ENCODE data around the gene RGPD8.
"Not testable (repeated sequence)": the region's sequence is repeated elsewhere in the genome, so short reads cannot be mapped to it uniquely, and the experiment has no call there.

Gene RGPD8

DNA sequence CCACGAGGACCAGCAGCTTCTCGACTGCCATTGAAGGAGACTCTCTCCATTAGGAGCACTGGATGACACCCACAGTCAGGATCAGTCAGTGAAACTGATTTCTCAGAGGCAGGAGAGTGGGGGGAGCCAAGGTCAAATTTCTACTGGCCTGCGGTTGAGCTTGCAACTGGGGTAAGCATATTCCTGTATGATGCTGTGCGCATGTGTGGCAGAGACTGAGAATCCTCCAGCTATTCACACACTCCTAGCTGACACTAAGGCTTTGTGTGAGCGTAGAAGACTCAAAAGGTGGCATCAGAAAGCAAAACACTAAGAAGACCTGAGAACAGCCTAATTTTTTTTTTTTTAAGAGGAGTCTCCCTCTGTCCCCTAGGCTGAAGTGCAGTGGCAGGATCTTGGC lies 28.7 kb upstream of the RGPD8 start:
- DNase-seq (ENCODE audit: insufficient read length): no peak
- TF ChIP-seq POLR2AphosphoS5 (IDR thresholded peaks at IDR 0.05; ENCODE audit: low read depth, low read length): no peak
- no peak for FAIRE-seq

DNA sequence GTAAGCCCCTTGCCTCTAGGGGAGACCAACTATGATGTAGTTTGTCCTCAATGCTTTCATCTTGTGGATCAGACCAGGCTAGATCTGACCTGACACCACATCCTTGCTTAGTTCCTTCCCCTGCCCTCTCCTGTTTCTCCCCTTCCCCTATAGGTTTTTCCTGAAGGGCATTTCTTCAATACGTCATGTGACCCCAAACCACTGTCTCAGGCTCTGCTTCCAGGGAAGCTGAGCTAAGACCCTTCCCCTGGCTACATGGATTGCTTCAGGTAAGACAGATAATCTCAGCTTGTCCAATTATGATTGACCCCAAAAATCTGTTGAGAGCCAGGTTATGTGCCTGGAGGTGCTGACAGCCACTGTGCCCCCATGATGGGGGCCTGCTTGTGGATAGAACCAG lies 25.9 kb upstream of the RGPD8 start:
- no peak for FAIRE-seq
- no peak for TF ChIP-seq POLR2A (IDR thresholded peaks at IDR 0.05; ENCODE audit: low read depth, low read length)
- no peak for TF ChIP-seq POLR2AphosphoS5 (IDR thresholded peaks at IDR 0.05; ENCODE audit: low read depth, low read length)
- TF ChIP-seq TAF1 (IDR thresholded peaks at IDR 0.05; ENCODE audit: borderline replicate concordance, low read depth, low read length): no peak
- DNase-seq (ENCODE audit: insufficient read length): no peak

DNA sequence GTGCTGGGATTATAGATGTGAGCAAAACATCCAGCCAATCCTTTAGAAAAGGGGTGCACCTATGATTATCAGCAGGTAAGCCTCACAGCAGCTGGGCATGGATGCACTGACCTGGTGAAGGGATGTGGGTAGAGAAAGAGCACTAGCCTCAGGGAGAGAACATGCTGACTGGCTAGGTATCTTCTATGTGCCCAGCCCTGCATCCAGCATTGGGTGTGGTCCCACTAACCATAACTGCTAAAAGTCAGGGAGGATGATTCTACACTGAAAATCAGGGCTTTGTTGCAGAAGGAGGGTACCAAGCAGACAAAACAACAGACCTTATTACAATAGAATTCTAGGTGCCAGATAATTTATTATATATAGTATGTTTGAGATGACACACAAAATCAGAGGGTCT lies 21.1 kb upstream of the RGPD8 start:
- DNase-seq (ENCODE audit: insufficient read length): no peak
- TF ChIP-seq POLR2A (IDR thresholded peaks at IDR 0.05; ENCODE audit: low read depth, low read length) (no peak), POLR2AphosphoS5 (IDR thresholded peaks at IDR 0.05; ENCODE audit: low read depth, low read length) (no peak), TAF1 (IDR thresholded peaks at IDR 0.05; ENCODE audit: borderline replicate concordance, low read depth, low read length) (no peak)
- no peak for FAIRE-seq

DNA sequence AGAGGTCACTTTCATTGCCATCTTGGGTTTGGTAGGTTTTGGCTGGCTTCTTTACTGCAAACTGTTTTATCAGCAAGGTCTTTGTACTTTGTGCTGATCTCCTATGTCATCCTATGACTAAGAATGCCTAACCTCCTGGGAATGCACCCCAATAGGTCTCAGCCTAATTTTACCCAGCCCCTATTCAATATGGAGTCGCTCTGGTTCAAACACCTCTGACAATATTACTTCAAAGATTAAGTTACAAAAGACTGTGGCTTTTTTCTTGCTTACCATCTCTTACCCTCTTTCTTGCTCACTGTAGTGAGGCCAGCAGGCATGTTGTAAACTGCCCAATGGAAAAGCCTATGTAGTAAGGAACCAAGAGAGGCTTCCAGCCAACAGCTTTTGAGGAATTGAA lies 17.9 kb upstream of the RGPD8 start:
- TF ChIP-seq POLR2AphosphoS5 (IDR thresholded peaks at IDR 0.05; ENCODE audit: low read depth, low read length): no peak
- no peak for TF ChIP-seq POLR2A (IDR thresholded peaks at IDR 0.05; ENCODE audit: low read depth, low read length)
- TF ChIP-seq TAF1 (IDR thresholded peaks at IDR 0.05; ENCODE audit: borderline replicate concordance, low read depth, low read length): no peak
- DNase-seq (ENCODE audit: insufficient read length): no peak
- no peak for FAIRE-seq

DNA sequence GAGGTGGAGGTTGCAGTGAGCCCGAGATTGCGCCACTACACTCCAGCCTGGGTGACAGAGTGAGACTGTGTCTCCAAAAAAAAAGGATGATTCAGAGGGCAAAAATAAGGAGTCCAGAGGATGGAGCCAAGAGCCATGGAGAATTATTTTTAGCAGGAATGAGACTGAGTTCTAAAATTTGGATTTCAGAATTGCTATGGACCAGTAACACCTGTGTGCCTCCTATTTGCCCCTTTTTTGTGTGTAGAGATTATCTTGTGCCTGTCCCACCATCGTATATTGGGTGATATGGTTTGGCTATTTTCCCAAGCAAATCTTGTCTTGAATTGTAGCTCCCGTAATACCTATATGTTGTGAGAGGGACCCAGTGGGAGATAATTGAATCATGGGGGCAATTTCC lies 16.4 kb upstream of the RGPD8 start:
- FAIRE-seq: no peak
- no peak for DNase-seq (ENCODE audit: insufficient read length)
- TF ChIP-seq POLR2AphosphoS5 (IDR thresholded peaks at IDR 0.05; ENCODE audit: low read depth, low read length): no peak
- no peak for TF ChIP-seq TAF1 (IDR thresholded peaks at IDR 0.05; ENCODE audit: borderline replicate concordance, low read depth, low read length)
- no peak for TF ChIP-seq POLR2A (IDR thresholded peaks at IDR 0.05; ENCODE audit: low read depth, low read length)

DNA sequence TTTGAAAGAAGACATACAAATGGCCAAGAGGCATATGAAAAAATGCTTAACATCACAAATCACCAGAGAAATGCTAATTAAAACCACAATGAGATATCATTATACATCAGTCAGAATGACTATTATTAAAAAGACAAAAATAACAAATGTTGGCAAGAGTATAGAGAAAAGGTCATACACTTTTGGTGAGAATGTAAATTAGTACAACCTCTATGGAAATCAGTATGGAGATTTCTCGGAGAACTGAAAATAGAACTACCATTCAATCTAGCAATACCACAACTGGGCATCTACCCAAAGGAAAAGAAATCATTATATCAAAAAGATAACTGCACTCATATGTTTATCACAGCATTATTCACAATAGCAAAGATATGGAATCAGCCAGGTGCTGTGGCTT lies 10.8 kb upstream of the RGPD8 start:
- FAIRE-seq; DNase-seq (ENCODE audit: insufficient read length): not testable (repeated sequence)

DNA sequence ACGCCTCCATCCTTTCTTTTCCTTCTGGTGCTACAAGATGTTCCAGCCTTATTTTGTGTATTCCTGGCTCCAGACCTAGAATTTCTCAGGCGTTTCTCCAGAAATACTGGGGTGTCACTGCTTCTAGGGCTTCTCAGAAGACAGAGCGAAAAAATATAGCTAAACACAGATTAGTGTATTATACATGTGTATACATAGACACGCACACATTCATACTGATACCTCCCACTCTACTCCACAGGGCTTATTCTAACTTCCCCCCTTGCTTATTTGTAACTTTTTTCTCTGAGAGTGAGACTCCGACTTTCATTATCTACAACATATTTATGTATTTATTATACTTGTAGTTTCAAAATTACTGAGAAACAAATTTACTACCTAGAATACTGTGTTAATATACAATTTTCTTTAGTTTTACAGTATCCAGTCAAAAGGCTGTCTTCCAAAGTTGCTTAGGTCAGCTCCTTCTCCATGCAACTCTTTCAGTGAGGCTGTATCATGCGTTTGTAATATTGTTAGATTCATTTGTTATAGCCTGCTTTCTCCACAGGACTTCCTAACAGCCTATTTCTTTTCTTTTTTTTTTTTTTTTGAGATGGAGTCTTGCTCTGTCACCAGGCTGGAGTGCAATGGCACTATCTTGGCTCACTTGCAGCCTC lies 5.3 kb upstream of the RGPD8 start:
- not testable (repeated sequence) for FAIRE-seq; DNase-seq (ENCODE audit: insufficient read length)

DNA sequence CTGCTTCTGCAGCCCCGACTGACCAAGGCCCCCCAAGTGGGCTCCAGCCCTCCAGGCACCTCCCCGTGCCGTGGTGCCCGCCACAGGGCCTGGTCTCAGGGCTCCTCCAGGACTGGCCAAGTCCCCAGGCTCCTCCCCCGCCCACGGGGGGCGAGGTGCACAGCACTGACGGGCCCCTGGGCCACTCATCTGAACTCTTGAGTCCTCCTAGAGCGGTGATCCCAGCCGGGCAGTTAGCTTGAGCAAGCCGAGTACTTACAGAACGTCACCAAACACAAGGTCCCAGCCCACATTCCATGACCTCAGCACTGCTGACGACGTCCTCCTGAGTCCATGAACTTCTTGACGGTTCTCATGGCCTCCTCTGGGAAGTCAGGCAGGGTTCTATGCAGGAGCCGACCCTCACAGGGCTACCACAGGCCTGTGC lies 4.0 kb upstream of the RGPD8 start:
- not testable (repeated sequence) for DNase-seq (ENCODE audit: insufficient read length); FAIRE-seq

DNA sequence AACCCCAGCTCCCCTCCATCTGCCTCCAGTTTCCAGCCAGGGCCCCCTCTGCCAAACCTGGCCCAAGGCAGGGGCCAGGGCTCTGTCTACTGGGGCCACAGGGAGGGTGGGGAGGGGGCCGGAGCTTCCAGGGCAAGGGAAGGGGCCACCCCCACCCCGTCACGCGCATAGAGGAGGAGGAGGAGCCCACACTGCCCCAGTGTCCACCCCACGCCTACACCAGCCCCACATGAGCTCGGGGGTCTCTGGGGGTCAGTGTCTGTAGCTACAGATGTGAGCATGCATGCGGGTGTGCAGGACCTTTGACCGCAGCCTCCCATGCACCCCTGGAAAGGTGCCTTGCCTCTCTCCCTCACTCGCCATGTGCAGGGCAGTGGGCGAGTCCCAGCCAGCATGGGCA lies 3.5 kb upstream of the RGPD8 start:
- not testable (repeated sequence) for FAIRE-seq; DNase-seq (ENCODE audit: insufficient read length)

DNA sequence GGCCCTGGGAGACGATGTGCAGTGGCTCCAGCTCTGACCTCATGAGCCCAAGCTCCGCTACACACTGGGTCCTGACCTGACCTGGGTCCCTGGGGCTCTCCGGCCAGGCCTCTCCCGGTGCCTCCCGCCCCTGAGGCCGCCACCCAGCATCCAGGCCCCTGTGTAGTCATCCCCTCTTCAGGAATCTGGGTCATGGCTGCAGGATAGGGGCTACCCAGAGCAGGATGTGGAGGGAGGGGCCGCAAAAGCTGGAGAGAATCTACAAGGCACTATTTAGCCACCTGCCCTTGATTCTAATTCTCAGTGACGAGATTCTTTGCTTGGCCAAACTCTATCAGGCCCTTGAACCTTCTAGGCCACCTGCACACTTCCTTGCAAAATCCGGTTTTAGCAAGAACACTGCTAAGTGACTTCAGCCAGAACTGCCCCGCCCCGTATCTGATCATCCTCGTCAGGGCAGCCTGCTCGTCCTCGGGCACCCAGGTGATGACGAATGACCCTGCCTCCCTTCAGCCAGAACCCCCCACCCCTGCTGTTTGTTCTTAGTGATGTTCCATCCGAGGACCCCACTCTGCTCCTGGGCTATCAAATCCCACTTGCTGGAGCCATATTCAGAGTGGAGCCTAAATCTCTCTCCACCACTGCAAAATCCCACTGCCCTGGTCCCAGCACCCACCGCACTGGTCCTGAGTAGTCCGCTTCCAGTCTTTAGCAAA lies 2.4 kb upstream of the RGPD8 start:
- DNase-seq (ENCODE audit: insufficient read length); FAIRE-seq: not testable (repeated sequence)

DNA sequence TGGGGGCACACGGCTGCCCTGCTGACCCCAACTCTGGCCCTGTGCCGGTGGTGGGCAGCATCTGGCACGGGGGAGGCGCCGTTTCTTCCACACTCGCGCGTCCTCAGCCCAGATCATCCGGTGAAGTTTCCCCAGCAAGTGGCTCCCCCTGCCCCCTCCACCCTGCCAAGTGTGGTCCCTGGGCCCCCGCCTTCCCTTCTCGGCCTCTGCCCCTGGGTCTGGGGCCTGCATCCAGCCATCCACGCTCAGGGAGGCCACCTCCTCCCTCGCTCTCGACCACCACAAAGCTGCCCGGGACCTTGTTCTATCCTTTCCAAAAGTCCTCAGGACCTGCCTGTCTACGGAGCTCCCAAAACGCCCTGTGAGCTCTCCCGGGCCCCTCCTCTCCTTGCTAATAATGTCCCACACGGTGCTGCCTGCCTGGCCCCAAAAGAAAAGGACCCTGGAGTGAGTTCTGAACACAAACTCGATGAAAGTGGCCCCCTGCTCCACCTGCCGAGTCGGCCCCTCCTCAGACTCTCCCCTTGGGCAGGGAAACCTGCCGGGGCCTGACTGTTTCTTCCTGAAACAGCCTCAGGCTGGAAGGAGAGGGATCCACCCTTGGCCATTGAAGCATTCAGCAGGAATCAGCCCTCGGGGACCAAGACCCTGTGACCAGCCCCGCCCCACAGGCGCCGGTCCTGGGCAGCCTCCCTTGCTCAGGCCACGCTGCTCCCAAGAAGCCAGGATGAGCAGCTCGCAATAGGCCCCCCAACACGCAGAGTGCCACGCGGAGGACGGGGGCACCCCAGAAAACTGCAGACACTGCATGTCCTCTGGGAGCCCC lies 1.7 kb upstream of the RGPD8 start:
- not testable (repeated sequence) for DNase-seq (ENCODE audit: insufficient read length); FAIRE-seq

DNA sequence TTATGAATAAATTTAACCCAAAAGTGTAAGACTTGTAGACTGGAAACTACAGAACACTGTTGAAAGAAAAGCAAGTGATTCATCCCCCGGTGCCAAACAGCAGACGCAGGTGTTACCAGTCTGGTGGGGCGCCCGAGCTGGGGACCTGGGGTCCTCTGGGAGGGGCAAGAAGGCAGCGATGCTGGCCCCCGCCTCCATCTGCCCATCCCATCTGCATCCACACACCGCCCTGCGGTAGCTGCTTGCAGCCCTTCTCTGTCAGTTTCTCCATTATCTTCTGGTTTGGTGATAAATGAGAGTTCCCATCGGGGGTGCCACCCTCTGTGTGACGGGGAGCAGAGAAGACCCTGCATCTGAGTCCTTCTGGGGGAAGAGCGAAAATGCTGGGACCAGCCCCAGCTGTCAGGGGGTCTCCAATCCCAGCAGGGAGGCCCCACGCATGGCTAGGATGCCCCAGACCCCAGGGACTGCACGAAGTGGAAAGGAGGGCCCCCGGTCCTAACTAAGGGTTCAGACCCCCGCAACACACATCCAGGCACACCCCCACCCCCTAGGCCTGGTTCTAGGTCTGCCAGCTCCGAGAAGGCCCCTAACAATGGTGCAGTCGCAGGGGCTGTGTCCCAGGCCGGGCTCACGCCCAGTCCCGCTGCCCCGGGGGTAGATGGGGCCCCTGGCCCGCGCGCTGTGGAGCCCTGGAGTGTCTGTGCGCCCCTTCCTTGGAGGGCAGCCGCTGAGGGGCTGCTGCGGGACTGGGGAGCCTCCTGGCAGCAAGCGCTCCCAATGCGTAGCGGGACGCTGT lies 686 bp upstream of the RGPD8 start:
- no peak for FAIRE-seq
- TF ChIP-seq TAF1 (IDR thresholded peaks at IDR 0.05; ENCODE audit: borderline replicate concordance, low read depth, low read length) (no peak), POLR2A (IDR thresholded peaks at IDR 0.05; ENCODE audit: low read depth, low read length) (no peak), POLR2AphosphoS5 (IDR thresholded peaks at IDR 0.05; ENCODE audit: low read depth, low read length) (no peak)
- DNase-seq (ENCODE audit: insufficient read length): no peak

DNA sequence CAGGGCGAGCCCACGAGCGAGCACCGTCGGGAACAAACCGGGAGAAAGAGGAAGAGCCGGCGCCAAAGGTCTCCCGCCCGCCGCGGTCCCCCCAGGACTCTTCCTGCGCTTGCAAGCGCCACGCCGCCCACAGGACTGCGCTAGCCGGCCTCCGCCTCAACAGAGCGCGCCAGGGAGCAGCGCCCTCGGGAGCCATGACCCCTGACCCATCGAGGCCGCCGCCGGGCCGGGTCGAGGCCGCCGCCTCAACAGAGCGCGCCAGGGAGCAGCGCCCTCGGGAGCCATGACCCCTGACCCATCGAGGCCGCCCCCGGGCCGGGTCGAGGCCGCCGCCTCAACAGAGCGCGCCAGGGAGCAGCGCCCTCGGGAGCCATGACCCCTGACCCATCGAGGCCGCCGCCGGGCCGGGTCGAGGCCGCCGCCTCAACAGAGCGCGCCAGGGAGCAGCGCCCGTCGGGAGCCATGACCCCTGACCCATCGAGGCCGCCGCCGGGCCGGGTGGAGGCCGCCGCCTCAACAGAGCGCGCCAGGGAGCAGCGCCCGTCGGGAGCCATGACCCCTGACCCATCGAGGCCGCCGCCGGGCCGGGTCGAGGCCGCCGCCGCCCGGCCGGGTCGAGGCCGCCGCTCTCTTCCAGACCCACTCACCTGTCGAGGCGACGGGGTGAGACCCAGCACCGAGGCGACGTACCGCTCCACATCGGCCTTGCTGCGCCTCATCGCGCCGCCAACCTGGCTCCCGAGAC lies 538 bp downstream of the RGPD8 start:
- not testable (repeated sequence) for FAIRE-seq; DNase-seq (ENCODE audit: insufficient read length)

DNA sequence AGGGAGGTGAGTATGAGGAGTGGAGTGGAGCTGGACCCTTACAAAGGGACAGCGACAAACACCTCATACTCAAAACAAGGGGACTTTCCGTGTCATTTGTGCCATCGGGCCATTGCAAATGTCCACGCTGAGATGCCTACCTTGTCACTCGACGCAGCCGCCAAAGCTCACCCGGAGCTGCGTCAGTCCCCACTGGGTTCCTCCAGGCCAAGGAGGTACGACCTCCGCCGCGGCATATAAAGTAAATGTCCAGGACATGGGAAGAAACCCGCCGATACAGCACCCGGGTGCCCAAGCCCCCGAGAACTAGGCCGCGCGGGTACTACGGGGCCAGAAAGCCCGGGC lies 1.1 kb downstream of the RGPD8 start:
- not testable (repeated sequence) for FAIRE-seq; DNase-seq (ENCODE audit: insufficient read length)

DNA sequence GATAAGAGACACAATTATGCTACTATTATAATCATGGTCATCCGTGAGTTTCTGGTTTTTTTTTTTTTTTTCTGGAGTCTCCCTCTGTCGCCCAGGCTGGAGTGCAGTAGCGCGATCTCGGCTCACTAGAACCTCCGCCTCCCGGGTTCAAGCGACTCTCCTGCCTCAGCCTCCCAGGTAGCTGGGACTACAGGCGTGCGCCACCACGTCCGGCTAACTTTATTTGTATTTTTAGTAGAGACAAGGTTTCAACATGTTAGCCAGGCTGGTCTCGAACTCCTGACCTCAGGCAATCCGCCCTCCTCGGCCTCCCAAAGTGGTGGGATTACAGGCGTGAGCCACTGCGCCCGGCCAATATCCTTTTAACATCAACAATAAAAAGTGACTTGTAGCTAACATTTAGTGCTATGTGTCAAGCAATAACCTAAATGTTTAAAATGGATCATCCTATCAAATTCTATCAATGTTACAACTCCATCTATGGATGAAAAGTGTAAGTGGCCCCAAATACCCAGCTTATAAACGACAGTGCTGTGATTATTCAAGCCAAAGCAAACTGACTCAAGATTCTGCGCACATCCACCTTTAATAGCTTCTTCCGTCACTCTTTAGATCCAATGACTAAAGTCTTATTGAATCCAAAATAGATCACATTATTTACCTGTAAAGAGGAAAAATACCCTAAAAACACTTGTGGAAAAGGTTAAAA lies 1.7 kb downstream of the RGPD8 start:
- not testable (repeated sequence) for DNase-seq (ENCODE audit: insufficient read length); FAIRE-seq

DNA sequence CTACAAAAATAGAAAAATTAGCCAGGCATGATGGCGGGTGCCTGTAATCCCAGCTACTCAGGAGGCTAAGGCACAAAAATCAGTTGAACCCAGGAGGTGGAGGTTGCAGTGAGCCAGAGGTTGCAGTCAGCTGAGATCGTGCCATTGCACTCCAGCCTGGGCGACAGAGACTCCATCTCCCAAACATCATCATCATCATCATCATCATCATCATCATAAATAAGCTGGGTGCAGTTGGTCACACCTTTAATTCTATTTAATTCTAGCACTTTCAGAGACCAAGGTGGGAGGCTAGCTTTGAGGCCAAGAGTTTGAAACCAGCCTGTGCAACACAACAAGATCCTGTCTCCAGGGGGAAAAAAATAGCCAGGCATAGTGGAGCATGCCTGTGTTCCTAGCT lies 8.9 kb downstream of the RGPD8 start:
- not testable (repeated sequence) for FAIRE-seq

DNA sequence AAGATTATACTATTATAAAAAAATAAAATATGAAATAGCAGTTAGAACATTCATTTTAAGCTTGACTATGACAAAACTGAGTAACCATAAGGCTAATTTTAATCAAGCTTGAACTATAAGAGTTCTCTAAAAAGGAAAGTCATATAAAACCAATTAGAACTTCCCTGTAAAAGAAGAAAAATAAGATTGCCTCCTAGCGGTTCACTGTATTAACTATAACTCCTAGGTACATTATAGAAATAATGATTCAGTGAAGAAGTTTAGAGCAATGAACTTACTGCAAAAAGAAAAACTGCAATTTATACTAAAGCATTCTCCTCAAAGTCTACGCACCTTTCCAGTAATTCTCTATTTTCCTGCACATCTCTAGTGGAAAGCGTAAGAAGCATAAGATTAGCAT lies 16.6 kb downstream of the RGPD8 start:
- FAIRE-seq; DNase-seq (ENCODE audit: insufficient read length): not testable (repeated sequence)

More for the DNA sequence above, 8.9 kb downstream of the RGPD8 start:
- not testable (repeated sequence) for DNase-seq (ENCODE audit: insufficient read length)

Measured in GM12892 (cell line).